DND-41 (cell line): ENCODE data around the gene ELL.

Experiments
- EZH2 ChIP-seq: IDR thresholded peaks from 3 replicates; pipeline ENCODE4 v1.6.1; 2012; ENCODE audit warnings: borderline replicate concordance, low read depth, mild to moderate bottlenecking, moderate library complexity, low read length, inconsistent platforms; ENCODE audit not compliant: severe bottlenecking
- TF ChIP-seq, protein P1 (sequence below): IDR thresholded peaks from 2 replicates; pipeline ENCODE4 v1.5.1; 2012; ENCODE audit warnings: borderline replicate concordance, low read length, moderate library complexity, mild to moderate bottlenecking; ENCODE audit not compliant: poor library complexity, severe bottlenecking; ENCODE audit errors: extremely low read depth

DNA sequence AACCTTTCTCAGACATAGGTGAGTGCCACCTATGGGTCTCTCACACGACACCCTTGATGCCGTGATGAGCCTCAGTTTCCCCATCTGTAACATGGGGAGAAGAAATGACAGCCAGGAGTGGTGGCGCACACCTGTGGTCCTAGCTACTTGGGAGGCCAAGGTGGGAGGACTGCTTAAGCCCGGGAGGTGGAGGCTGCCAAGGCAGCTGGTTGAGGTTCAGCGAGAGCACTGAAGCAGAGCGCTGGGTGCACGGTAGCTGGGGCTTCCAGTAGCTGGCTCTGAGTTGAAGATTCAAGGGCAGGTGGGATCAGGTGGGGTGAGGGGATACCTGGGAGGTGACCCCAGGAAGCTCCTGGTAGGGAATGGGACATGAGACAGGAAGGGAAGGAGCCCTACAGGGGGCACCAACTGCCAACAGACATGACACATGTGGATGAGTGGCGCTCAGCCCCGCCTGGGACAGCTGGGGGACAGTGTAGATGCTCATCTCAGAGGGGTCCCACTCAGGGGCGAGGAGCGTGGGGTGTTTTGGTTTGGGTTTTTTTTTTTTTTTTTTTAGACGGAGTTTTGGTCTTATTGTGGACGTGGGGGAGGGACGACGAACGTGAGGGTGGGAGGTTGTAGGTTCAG lies 109.1 kb downstream of the ELL start:
- TF ChIP-seq, protein P1, sequence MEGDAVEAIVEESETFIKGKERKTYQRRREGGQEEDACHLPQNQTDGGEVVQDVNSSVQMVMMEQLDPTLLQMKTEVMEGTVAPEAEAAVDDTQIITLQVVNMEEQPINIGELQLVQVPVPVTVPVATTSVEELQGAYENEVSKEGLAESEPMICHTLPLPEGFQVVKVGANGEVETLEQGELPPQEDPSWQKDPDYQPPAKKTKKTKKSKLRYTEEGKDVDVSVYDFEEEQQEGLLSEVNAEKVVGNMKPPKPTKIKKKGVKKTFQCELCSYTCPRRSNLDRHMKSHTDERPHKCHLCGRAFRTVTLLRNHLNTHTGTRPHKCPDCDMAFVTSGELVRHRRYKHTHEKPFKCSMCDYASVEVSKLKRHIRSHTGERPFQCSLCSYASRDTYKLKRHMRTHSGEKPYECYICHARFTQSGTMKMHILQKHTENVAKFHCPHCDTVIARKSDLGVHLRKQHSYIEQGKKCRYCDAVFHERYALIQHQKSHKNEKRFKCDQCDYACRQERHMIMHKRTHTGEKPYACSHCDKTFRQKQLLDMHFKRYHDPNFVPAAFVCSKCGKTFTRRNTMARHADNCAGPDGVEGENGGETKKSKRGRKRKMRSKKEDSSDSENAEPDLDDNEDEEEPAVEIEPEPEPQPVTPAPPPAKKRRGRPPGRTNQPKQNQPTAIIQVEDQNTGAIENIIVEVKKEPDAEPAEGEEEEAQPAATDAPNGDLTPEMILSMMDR = no peak
- no peak for TF ChIP-seq EZH2
